Measurements from ENCODE around the gene IQCM.

DNA sequence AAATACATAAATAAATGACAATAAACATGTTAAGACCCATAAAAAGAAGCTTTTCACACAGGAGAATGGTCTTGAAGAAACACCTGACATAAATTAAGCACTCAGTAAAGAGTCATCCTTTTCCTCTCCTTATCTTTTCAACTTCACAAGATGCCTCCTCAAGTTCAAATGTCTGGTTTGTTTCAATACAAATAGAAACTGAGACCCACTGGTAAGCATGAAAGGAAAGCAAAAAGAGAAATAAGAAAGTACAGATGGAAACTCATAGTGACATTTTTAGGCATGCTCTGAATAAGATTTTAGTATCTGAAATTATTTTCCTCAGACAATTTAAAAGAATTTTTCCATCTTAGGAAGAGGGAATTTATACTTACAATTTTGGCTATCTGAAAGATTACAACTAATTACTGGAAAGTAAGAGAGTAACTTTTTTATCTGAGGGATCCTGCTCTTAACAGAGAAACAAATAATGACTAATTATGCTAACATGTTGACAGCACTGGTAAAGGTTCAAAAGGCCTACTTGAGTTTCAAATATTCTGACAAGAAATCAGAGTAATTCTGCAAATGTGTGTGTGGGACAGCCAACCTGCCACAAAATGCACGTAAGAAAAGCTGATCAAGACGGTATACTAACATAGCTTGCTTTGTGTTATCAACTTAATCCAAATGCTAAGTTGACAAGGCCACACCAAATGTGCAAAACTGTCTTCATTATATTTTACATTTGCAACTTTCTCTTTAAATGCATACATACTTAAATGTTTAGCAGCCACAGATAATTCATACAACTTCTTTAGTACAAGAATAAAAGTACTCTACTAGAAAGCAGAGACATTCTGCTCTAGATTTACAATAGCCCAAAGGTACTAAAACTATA, 113.0 kb downstream of the IQCM start:
- TF ChIP-seq CTCF (conservative IDR thresholded peaks at IDR 0.05; ENCODE audit: low read length) (no peak), EZH2phosphoT487 (IDR thresholded peaks at IDR 0.05; ENCODE audit: borderline replicate concordance) (no peak)

Measured in Loucy (cell line).